ENCODE results near the gene CCL17.
"Not testable (repeated sequence)": the region's sequence is repeated elsewhere in the genome, so short reads cannot be mapped to it uniquely, and the experiment has no call there.

CCL17 gene

DNA sequence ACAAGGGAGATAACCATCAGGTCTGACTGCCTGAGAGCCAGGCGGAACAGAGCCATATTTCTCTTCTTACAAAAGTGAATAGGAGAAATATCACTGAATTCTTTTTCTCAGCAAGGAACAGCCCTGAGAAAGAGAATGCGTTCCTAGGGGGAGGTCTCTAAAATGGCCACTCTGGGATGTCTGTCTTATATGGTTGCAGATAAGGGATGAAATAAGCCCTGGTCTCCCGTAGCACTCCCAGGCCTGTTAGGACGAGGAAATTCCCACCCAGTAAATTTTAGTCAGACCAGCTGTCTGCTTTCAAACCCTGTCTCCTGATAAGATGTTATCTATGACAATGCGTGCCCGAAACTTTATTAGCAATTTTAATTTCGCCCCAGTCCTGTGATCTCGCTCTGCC, 35.4 kb downstream of the CCL17 start:
- DNase-seq, result not testable (repeated sequence)

DNA sequence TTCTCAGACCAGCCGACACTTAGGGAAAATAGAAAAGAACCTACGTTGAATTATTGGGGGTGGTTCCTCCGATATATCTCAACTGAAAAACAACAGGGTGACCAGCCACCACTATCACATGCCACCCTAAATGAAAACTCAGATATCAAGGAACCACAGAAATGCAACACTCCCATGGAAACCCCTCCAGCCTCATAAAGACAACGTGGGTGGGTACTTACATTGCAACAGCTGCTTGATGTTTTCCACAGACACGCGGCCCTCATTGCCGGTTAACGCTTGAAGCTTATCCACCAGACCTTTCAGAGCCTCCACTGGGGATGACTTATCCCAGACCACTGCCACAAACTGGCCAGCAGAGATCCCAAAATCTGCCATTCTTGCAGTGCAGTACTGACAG, 36.0 kb downstream of the CCL17 start:
- DNase-seq, result not testable (repeated sequence)

DNA sequence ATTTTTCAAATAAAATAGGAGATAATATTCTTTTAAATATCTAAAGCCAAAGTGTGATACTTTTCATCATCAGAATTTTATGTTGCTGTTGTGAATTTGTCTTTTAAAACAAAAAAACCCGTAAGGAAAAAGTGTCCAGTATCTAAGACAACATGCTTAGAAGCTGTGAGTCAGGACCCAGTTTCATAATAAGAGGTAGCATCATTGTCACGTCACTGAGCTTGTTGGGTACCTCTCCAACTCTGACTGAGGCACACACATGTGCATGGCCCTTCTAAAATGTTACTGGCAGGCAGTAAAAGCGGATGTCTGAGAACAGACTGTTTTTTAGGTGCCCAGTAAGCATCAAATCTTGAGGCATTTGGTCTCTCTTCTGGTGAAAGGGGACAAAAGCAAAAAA, 40.1 kb downstream of the CCL17 start:
- DNase-seq, result no peak

DNA sequence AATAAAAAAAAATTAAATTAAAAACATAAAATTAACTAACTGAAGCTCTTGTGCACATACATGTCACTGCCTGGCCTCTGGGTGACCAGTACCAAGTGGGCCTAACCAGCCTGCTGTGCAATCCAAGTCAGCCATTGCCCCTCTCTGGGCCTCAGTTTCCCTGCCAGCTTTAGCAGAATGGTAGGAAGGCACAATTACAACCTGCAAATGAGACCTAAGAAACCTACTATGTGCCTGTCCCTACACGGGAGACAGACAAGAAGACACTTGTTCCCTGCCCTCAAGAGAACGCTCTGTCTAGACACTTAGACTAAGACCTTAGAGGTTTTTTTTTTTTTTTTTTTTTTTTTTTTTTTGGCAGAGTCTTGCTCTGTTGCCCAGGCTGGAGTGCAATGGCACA, 40.9 kb downstream of the CCL17 start:
- DNase-seq, result no peak

DNA sequence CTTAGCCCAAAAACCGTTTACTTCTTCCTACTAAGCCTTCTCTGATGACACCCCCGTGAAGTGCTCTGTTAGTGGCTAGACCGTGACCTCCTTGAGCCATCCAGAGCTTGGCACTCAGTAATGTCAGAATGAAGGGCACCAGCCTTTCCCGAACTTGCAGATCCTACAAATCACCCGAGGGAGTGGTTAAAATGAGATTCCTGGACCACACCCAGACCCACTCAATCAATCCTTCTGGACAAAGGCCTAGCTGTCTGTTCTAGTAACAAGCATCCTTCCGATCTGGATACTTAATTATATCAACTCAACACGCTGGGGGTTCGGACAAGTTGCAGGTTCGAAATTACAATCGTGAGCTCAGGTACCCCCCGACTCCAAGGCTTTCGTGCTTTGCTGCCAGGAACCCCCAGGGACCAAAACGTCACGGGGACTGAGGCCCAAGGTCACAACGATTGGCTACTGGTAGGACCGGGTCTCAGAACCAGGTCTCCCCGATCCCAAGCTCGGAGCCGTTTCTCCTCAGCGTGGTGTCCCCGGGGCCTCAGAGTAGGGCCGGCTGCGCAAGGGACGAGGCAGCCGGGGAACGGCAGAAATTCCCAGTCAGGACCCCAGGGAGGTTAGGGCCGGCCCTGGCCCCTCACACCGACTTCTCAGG, 42.1 kb downstream of the CCL17 start:
- peak; percentile 26 for DNase-seq

DNA sequence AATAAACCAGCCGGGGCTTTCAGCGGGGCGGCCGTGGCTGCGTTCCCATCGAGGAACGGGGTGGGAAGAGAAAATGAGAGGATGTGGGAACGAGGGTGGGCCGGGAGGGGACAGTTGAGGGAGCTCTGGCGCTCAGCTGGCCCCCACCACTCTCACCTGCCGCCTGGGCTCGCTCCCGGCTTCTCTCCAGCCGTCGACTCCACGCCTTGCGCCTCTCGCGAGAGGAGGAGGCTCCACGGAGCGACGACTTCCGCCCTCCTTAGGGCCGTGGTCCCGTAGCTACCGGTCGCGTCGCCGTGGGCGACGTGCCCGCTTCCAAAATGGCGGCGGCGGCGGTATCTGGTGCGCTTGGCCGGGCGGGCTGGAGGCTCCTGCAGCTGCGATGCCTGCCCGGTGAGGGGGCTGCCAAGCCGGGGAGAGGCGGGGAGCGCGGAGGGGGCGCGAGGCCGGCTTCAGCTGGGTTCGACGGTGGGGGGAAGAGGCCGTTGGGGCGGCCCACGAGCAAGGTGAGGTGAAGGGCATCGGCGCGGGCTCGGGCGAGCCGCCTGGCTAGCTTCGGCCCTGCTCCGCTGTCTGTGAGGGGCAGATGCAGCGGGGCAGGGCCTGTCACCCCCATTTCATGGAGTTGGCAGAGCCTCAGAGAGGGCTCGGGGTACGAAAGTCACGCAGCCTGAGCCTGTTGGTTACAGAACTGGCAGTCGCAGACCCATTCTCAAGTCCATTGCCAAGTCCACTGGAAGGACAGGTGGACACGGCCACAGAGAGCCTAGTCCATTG, 42.8 kb downstream of the CCL17 start, which contains the start of the genes CIAPIN1 and COQ9:
TSS of gene CIAPIN1 (minus strand) at position 200 of the 777 bp plus-strand sequence. CDS start 6,457 bp downstream, outside the sequence.
TSS of gene COQ9 (plus strand) at position 294 of the 777 bp plus-strand sequence. CDS start at position 321, 27 bp downstream.
- peak; percentile 93 for DNase-seq

DNA sequence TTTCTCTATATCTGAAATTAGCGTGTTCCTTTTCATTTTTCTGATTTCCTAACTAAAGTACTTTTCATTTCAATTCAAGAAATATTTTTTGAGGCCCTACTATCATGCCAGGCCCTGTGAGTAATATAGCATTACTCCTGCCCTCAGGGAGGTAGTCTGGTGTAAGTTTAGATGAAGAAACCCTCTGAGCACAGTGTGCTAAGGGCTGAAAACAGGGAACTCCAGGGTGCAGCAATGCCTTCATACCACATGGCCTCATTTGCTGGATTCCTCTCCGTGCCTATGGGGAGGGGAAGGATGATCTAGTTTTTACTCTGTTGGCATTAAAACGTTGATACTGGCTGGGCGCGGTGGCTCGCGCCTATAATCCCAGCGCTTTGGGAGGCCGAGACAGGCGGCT, 47.5 kb downstream of the CCL17 start:
- no peak for DNase-seq

DNA sequence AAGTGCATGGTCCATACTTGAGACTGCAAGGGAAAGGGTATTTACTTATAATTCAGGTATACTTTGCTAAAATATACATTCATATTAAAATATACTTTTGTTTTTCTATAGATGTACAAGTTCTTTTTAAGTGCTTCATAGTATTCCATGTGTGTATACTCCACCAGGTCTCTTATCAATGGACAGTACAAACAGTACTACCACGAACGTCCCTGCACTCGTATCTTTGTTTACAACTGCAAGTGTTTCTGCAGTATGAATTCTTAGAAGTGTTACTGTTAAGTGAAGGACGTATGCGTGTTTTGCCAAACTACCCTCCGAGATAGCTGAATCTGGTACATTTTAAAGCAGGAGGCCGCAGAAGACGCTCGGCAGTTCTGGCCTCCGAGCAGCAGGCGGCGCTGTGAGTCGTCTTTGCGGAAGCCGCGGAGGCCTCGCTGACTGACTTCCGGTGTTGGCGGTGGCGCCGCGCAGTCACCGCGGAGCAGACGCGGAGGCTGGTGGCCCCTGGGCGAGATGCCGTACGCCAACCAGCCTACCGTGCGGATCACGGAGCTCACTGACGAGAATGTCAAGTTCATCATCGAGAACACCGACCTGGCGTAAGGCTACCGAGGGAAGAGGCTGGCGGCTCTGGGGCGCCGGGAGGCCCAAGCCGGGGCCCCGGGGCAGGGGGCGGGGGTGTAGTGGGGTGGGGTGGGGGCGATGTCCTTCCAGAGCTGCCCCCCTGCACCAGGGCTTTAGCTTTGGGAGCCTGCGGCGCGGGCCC, 57.8 kb downstream of the CCL17 start, which contains the start of gene POLR2C:
TSS of gene POLR2C (plus strand) at position 471 of the 769 bp plus-strand sequence. CDS start at position 517, 46 bp downstream.
- peak; percentile 94 for DNase-seq

DNA sequence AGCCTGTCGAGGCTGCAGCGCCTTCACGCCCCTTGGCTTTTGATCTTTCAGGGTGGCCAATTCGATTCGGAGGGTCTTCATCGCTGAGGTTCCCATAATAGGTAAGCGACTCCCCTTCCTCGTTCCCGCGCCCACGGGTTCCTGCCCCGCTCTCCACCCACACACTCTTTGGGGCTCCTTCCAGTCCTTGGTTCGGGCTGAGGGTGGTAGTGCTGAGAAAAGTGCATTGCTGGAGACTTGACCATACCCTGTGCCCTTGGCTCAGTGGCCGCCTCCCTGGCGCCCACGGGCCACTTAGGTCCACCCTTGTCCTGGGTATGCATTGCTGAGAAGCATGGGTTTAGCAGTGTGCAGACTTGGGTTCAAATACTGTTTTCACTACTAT, 58.4 kb downstream of the CCL17 start:
- DNase-seq, result no peak

DNA sequence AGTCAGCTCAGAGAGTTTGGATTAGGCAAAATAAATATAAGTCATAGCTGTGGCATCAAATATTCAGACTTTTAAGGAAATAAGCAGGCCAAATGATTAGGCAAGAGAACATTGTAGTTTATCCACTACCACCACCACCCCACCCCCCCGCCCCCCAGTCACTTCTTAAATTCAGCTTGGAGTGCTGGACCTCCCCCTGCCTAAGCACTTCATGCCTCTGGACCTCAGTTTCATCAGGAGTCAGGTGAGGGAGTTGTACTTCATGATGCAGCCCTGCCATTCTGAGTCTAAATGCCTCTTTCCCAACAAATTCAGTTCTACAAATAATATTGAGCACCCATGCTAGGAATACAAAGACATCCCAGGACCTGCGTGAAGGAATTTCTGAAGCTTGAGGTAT, 60.0 kb downstream of the CCL17 start:
- DNase-seq, result no peak
